Lower leg skin (tissue), 3 donors: Measurements from ENCODE around the gene NCAM2.

Source experiments
- POLR2A ChIP-seq, 2 donors: fragments of 450-650 bp; IDR thresholded peaks; one replicate each; pipeline ENCODE4 v1.6.1; 2016 to 2017; ENCODE audit warnings: antibody characterized with exemption in 2 of 2, mild to moderate bottlenecking in 1 of 2, moderate library complexity in 1 of 2
- TF ChIP-seq, protein P1 (sequence below), 3 donors: fragments of 450-650 bp; IDR thresholded peaks; one replicate each; pipeline ENCODE4 v1.5.1; 2016; ENCODE audit warnings: antibody characterized with exemption in 3 of 3, mild to moderate bottlenecking in 3 of 3, moderate library complexity in 2 of 3

DNA sequence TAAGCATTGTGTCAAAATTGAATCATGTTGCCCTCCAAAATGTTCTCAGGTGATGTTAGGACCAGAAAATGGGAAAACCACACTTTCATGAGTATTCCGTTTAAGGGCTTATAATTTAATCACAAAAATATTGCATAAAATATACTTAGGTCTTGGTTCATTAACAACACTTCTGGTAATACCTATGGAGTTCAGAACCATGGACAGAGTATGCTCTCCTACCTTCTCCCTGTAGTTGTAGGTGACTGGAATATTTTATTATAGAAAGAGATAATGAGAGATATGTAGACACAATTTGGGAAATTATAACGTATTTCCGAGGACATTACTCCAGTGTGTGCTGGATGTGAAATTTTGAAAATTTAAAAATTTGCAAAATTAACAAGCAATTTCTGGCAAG is 232.5 kb downstream of the NCAM2 start:
- no peak for TF ChIP-seq POLR2A (IDR thresholded peaks at IDR 0.05)
- TF ChIP-seq, protein P1, sequence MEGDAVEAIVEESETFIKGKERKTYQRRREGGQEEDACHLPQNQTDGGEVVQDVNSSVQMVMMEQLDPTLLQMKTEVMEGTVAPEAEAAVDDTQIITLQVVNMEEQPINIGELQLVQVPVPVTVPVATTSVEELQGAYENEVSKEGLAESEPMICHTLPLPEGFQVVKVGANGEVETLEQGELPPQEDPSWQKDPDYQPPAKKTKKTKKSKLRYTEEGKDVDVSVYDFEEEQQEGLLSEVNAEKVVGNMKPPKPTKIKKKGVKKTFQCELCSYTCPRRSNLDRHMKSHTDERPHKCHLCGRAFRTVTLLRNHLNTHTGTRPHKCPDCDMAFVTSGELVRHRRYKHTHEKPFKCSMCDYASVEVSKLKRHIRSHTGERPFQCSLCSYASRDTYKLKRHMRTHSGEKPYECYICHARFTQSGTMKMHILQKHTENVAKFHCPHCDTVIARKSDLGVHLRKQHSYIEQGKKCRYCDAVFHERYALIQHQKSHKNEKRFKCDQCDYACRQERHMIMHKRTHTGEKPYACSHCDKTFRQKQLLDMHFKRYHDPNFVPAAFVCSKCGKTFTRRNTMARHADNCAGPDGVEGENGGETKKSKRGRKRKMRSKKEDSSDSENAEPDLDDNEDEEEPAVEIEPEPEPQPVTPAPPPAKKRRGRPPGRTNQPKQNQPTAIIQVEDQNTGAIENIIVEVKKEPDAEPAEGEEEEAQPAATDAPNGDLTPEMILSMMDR (IDR thresholded peaks at IDR 0.05): no peak
